Gastroesophageal sphincter (tissue), 2 donors: ENCODE results near the gene MYO6.

Source experiments
- POLR2A ChIP-seq, 2 donors: fragments of 450-650 bp; IDR thresholded peaks; one replicate each; pipeline ENCODE4 v1.6.1; 2017; ENCODE audit warnings: antibody characterized with exemption in 2 of 2, mild to moderate bottlenecking in 2 of 2, moderate library complexity in 1 of 2
- POLR2AphosphoS5 ChIP-seq: sonication (generic); formaldehyde crosslinking; IDR thresholded peaks from one replicate; pipeline ENCODE4 v1.6.1; 2017; ENCODE audit warnings: antibody characterized with exemption

DNA sequence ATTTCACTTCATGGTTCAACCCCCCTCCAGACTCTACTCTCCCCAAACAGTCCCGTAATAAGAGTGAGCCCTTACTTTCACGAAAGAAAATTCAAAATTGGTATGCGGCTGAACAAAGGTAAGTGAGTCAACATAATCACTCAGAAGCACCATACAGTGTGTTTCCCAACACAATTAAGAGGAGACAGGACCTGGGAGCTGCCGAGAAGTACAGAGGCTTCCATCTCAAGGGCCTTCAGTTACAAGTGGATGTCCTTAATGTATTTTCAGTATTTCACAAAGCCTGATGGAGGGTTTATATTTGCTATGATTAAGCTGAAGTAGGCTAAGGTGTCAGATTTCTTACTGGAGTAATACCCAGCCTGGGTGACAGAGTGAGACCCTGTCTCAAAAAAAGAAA is 51.1 kb downstream of the MYO6 start:
- no peak for TF ChIP-seq POLR2A (IDR thresholded peaks at IDR 0.05)
- no peak for TF ChIP-seq POLR2AphosphoS5
